NCI-H2081 treated with DMSO at 0.1 percent for 48 hours (cell line): Measurements from ENCODE around the gene LDLRAP1.

Source experiments
- DNase-seq: peaks from one replicate; lab custom pipeline; 2025; lab: John Stamatoyannopoulos, UW

Gene LDLRAP1

GRCh38 chr1:25609921-25610320 is 66.5 kb downstream of the LDLRAP1 start:
- no peak for DNase-seq

- no peak for DNase-seq
These were observed 67.6 kb downstream of the LDLRAP1 start for GRCh38 chr1:25610822-25611630.

- no peak for DNase-seq
These were observed 68.4 kb downstream of the LDLRAP1 start for GRCh38 chr1:25611843-25612242.

GRCh38 chr1:25612421-25612820 is 69.0 kb downstream of the LDLRAP1 start:
- DNase-seq, result no peak

- no peak for DNase-seq
These were observed 69.7 kb downstream of the LDLRAP1 start for GRCh38 chr1:25613091-25613490.

GRCh38 chr1:25614501-25615171 is 71.2 kb downstream of the LDLRAP1 start:
- no peak for DNase-seq

GRCh38 chr1:25615172-25615541 is 71.8 kb downstream of the LDLRAP1 start:
- no peak for DNase-seq

GRCh38 chr1:25615563-25616094 is 72.2 kb downstream of the LDLRAP1 start:
- no peak for DNase-seq

- DNase-seq, result peak; percentile 54
These were observed 72.9 kb downstream of the LDLRAP1 start, which contains the start of gene MAN1C1 for GRCh38 chr1:25616095-25616986. TSS of gene MAN1C1 (plus strand) at chr1:25616791. CDS start at chr1:25617798, 1,007 bp downstream.

GRCh38 chr1:25616987-25617624 is 73.7 kb downstream of the LDLRAP1 start:
- DNase-seq, result no peak

GRCh38 chr1:25617625-25618432 is 74.4 kb downstream of the LDLRAP1 start:
- no peak for DNase-seq

GRCh38 chr1:25618433-25618808 is 75.0 kb downstream of the LDLRAP1 start:
- DNase-seq, result no peak
